ENCODE data around the gene KLHL10. TPM values are rescaled to one million over a fixed set of nuclear protein-coding genes. Genes with fewer than 3 reads are reported as not detected.

The KLHL10 gene
- total and polyA plus RNA-seq, 4 donors: 0.08 to 0.12 (median 0.09) TPM; not detected in 1

GRCh38 chr17:41811549-41812380 lies 25.9 kb upstream of the KLHL10 start, which contains the start of gene P3H4:
Gene P3H4 (minus strand): TSS chr17:41811949. CDS start chr17:41811915, 34 bp downstream.
- H3K36me3 ChIP-seq (ENCODE audit: control insufficient read depth in 4 of 4, insufficient read depth in 4 of 4, low read length in 4 of 4): peaks cover 0 to 9% (median under 1%) of the 10 kb centered on the region in 4 donors
- TF ChIP-seq CTCF (IDR thresholded peaks at IDR 0.05; ENCODE audit: control extremely low read depth, extremely low read depth): peak; percentile 53
- peak within 1 kb of the TSS in 1 of 2 donors; percentile 64 for H3K27ac ChIP-seq (ENCODE audit: low read depth in 1 of 2, low read length in 1 of 2)
- H3K9ac ChIP-seq (ENCODE audit: insufficient read depth in 1 of 2, low read length in 2 of 2): peak within 1 kb of the TSS; percentile 23 to 46
- peaks cover 0 to 23% (median 13%) of the 10 kb centered on the region in 5 donors for H3K4me1 ChIP-seq (ENCODE audit: control insufficient read depth in 5 of 5, insufficient read depth in 5 of 5, low read length in 5 of 5)
- WGBS, 2 donors: 0% methylated on average over 67 to 96 of the region's 96 CpGs
- ATAC-seq (ENCODE audit: insufficient read depth, low FRiP score) (peak; percentile 90), DNase-seq (peak; percentile 83 to 90 (median 87))
- H3K4me3 ChIP-seq: peak within 1 kb of the TSS; percentile 79
- no peaks in the 10 kb centered on the region for H3K9me3 ChIP-seq (ENCODE audit: control insufficient read depth in 4 of 4, insufficient read depth in 3 of 4, low read length in 3 of 4)
- no peaks in the 10 kb centered on the region for H3K27me3 ChIP-seq (ENCODE audit: control insufficient read depth in 3 of 3, insufficient read depth in 3 of 3, low read length in 2 of 3)

- peak within 1 kb of the TSS; percentile 79 for H3K4me3 ChIP-seq
- no peaks in the 10 kb centered on the region for H3K9me3 ChIP-seq (ENCODE audit: control insufficient read depth in 4 of 4, insufficient read depth in 3 of 4, low read length in 3 of 4)
- ATAC-seq (ENCODE audit: insufficient read depth, low FRiP score): peak; percentile 49
- peaks cover 0 to 23% (median 13%) of the 10 kb centered on the region in 5 donors for H3K4me1 ChIP-seq (ENCODE audit: control insufficient read depth in 5 of 5, insufficient read depth in 5 of 5, low read length in 5 of 5)
- peak; percentile 95 to 97 (median 97) for DNase-seq
- H3K9ac ChIP-seq (ENCODE audit: insufficient read depth in 1 of 2, low read length in 2 of 2): peak within 1 kb of the TSS; percentile 46 to 66
- TF ChIP-seq CTCF (IDR thresholded peaks at IDR 0.05; ENCODE audit: control extremely low read depth, extremely low read depth): no peak
- H3K27ac ChIP-seq (ENCODE audit: low read depth in 1 of 2, low read length in 1 of 2): peak within 1 kb of the TSS in 1 of 2 donors; percentile 64
- peaks cover 0 to 8% (median 1%) of the 10 kb centered on the region in 4 donors for H3K36me3 ChIP-seq (ENCODE audit: control insufficient read depth in 4 of 4, insufficient read depth in 4 of 4, low read length in 4 of 4)
- 4% methylated on average over 34 to 35 of the region's 35 CpGs for WGBS, 2 donors
- H3K27me3 ChIP-seq (ENCODE audit: control insufficient read depth in 3 of 3, insufficient read depth in 3 of 3, low read length in 2 of 3): no peaks in the 10 kb centered on the region
Observed at GRCh38 chr17:41812381-41813151, 25.1 kb upstream of the KLHL10 start, which contains the start of gene FKBP10. Gene FKBP10 (plus strand): TSS chr17:41813004. CDS start chr17:41813035, 31 bp downstream.

- no peak for ATAC-seq (ENCODE audit: insufficient read depth, low FRiP score)
- 43 to 47% methylated on average over 12 of the region's 12 CpGs for WGBS, 2 donors
- peak overlapping the region; percentile 46 to 66 for H3K9ac ChIP-seq (ENCODE audit: insufficient read depth in 1 of 2, low read length in 2 of 2)
Observed at GRCh38 chr17:41813152-41813680, 24.4 kb upstream of the KLHL10 start.

More at GRCh38 chr17:41813152-41813680, 24.4 kb upstream of the KLHL10 start:
- DNase-seq: no peak
- no peaks in the 10 kb centered on the region for H3K9me3 ChIP-seq (ENCODE audit: control insufficient read depth in 4 of 4, insufficient read depth in 3 of 4, low read length in 3 of 4)
- peaks cover 0 to 23% (median 13%) of the 10 kb centered on the region in 5 donors for H3K4me1 ChIP-seq (ENCODE audit: control insufficient read depth in 5 of 5, insufficient read depth in 5 of 5, low read length in 5 of 5)
- no peaks in the 10 kb centered on the region for H3K27me3 ChIP-seq (ENCODE audit: control insufficient read depth in 3 of 3, insufficient read depth in 3 of 3, low read length in 2 of 3)
- H3K27ac ChIP-seq (ENCODE audit: low read depth in 1 of 2, low read length in 1 of 2): peak overlapping the region in 1 of 2 donors; percentile 18
- no peak for TF ChIP-seq CTCF (IDR thresholded peaks at IDR 0.05; ENCODE audit: control extremely low read depth, extremely low read depth)
- H3K36me3 ChIP-seq (ENCODE audit: control insufficient read depth in 4 of 4, insufficient read depth in 4 of 4, low read length in 4 of 4): peaks cover 0 to 13% (median 1%) of the 10 kb centered on the region in 4 donors
- peak overlapping the region; percentile 33 for H3K4me3 ChIP-seq
